Stimulated activated CD8-positive, alpha-beta memory T cell treated with anti-CD3 and anti-CD28 coated beads, Interleukin-12 subunit alpha, Interleukin-12 subunit beta, amount 100 ng/mL, for 1 hour (primary cell): Measurements from ENCODE around the gene MYH9.

Source experiments
- DNase-seq: peaks from one replicate; pipeline ENCODE4 v3.0.0-alpha.2; 2020; ENCODE audit warnings: low read depth

The MYH9 gene

DNA sequence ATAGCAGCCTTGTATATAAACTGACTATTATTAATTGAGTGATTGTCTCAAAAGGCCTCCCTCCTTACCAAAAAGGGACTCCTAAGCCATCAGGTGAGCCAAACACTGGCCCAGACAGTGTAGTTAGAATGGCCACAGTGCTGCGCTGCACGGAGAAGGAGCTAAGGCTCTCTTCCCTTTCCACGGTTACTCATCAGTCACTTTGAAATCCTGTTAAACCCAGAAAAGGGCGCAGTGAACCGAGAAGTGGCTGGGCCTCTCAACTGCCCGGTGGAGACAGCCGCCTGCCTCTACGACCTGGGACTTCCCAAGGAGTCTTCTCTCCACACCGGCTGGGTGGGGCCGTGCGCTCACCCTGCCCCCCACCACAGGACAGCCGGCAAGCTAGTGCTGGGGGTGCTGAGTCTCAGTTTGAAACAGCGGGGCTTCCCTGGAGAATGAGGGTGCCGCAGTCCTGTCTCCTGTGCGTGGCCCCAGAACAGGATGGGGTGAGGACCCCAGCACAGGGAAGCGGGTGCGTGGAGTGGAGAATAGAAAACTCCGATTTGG, 1.3 kb downstream of the MYH9 start:
- DNase-seq, result no peak

DNA sequence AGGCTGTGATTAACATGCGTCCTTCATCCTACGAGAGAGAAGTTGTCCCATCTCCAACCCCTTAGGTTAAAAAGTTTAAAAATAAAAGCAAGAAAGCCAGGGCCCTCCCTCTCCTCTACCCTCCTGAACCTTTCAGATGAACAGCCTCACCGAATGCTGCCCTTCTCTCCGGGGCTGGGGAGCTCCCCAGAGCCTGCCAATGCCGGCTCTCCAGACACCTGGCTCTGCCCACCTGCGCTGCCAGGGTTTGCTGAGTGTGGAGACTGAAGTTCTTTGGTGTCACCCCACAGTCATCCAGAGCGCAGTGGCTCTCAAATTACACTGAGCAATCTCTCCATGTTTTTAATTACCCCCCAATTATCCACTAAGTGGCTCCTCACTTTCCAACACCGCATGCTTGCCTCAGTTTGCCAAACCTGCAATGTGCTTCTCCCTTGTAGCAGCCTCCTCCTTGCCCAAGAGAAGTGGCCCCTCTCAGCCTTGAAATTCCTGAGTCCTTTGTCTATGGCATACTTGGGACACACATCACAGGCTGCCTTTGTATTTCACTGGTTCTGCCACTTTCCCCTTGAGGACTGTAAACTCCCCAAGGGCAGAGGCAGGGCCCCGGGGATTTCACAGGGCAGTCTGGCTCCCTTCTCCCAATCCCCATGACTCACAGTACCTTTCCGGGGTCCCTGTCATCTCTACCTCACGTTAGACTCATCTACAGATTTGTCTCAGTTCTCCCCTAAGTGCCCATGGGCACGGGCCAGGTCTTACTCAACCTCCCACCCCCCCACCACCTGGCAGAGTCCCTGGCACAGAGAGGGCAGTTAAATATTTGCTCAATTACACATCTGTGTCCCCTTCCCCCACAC, 2.0 kb downstream of the MYH9 start:
- DNase-seq, result peak; percentile 55

DNA sequence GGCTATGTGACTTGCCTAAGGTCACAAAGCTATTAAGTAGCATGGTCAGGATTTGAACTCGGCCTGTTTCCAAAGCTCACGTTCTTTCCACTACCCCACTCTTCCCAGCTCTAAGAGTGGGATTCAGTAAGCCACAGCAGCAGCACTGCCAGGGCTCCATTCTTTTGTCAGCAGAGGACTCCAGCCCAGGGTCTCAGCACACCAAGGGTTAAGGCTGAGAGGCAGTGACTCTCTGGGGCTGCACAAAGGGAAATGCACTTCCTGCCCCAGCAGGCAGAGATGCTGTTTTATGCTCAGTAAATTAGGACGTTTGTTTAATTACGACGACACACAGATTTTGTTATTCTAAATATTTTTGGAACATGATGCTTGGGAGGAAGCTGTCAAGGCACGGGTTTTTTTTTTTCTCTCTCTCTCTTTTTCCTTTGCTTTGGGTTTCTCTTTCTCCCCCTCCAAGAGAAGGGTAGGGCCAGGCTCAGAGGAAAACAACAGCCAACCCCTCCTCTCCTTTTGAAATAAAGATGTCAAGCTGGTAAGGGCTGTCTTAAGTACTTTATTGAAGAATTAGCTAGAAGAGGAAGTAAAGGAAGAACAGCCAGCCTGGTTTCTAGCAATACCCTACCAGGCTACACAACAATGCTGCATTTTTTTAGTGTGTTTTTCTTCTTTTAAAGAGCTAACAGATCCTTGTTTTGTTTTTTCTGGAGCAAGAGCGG, 2.8 kb downstream of the MYH9 start:
- no peak for DNase-seq

DNA sequence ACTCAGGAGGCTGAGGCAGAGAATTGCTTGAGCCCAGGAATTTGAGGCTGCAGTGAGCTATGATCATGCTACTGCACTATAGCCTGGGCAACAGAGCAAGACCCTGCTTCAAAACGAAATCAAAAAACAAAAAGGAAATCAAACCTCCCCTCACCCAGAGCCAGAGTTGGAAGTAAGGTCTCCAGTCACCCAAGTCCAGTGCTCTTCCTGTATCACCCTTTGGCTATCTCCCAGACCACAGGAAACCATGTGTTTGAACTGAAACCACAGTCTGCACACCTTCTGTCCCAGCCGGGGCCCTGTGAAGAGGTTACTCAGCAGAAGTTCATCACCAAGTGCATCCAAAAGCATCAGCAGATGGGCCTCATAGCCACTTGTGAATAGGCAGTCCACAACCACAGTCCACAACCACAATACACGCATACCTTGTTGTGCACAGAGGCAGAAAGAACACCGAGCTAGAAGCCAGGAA, 4.6 kb downstream of the MYH9 start:
- DNase-seq, result peak; percentile 42

DNA sequence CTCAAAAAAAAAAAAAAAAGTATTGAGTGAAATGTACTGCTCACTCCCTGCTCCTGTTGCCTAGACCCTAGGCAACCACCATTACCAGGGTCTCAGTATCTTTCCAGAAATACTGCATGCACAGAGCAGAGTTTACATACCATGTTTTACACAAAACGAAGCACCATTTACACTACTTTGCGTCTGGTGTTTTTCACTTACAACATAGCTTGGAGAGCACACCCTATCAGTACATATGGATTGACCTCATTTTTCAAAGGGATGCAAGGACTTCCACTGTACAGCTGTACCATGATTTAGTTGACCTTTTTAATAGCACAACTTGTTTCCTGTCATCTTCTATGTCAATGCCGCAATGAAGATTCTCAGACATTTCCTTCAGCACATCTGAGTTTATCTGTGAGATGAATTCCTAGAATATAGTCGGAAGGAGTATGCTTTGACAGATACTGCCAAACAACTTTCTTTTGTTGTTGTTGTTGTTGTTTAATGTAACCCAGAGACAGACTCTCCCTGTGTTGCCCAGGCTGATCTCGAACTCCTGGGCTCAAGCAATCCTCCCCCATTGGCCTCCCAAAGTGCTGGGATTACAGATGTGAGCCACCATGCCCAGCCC, 6.1 kb downstream of the MYH9 start:
- DNase-seq, result no peak

DNA sequence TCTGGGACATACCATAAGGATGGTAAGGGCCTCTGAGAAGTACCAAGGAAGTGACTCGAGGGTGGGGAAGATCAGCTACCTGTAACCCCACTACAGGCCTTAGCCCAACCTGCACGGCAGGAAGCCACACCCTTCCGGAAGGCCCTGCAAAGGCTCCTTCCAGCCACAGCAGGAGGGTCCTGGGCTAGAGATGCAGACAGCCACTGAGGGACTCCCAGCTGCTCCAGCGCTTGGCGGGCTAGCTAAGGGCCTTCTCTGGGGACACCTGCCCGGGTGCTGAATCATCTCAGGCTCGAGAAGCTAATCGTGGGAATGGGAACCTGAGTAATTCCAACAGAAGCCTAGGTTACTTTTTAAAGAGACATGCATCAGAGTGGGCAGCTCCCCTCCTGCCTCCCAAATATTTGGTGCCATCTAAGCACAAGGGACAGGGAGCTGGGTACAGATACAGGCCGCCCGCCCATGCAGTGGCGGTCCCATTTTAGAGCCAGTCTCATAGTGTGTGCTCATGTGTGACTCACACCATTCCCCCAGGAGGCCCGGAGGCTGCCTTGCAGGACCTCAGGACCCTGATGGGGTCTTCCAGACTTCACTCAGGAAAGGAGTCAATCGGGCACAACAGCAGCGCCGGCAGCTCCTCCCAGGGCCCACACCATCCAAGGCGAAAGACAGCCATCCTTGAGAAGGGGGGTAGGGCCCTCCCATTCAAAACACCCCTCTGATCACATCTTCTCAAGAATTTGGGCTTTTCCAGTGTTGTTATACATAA, 8.0 kb downstream of the MYH9 start:
- DNase-seq, result peak; percentile 31

DNA sequence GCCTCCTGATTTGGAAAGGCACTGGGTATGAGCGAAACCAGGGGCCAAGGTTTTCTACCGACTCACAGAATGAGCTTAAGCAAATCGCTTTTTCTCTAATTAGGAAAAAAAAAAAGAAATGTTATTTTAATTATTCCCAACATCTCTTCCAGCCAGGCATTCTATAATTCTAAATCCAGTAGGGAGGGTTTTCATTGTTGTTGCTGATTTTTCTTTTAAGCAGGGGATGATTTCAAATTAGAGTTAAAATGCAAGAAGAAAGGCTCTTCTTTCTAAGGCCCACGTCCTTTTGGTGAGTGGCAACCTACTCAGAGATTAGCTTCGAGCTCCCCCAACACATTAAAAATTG, 8.9 kb downstream of the MYH9 start:
- no peak for DNase-seq

DNA sequence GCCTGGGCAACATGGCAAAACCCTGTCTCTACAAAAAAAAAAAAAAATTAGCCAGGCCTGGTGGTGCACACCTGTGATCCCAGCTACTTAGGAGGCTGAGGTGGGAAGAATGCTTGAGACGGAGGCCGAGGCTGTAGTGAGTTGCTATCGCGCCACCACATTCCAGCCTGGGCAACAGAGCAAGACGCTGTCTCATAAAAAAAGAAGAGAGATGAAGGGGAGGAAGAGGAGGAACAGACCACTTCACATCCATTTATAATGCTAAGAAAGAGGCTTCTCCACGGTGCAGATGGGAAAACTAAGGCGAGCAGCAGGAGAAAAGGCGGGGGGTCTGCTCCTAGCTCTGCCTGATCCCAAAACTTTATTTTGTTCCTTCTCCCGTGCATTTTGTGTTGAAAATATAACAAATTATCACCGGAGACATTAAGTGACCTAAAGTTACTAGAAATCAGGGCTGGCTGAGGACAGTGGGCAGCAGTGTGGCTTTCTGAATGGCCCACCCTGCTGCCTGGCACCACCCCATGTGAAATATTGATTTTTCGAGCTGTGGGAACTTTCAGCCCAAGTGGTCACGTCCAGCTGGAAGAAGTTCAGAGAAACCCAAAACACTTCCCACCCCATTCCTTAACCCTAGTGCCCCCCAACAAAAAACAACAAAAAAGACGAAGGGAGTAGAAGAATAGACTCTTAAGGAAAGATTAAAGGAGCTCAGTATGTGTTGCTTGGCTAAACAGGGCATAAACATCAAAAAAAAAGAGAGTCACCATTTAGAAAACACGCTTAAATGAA, 9.5 kb downstream of the MYH9 start:
- no peak for DNase-seq

DNA sequence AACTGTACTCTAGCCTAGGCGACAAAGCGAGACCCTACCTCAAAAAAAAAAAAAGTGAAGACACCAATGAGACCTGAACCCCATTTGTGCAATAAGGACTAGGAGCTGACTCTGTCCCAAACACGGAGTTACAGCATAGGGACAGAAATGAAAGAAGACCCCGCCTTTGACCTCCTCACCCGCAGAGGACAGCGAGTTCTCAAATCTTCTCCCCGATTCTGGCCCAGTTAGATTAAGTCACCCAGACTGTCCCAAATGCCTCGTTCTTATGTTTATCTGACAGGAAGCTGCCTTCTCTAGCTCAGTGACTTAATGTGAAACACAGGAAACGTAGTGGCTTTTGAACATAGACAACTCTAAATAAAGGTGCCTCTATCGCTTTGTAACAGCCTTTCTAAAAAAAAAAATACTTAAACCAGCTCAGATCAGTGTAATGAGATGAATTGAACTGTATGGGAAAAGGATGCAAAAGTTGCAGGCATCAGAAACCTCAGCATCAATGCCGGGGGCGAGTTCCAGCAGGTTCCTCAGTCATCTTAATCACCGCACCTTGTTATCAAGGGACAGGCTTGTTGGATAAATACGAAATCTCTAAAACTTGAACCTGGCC, 10.6 kb downstream of the MYH9 start:
- DNase-seq, result no peak

DNA sequence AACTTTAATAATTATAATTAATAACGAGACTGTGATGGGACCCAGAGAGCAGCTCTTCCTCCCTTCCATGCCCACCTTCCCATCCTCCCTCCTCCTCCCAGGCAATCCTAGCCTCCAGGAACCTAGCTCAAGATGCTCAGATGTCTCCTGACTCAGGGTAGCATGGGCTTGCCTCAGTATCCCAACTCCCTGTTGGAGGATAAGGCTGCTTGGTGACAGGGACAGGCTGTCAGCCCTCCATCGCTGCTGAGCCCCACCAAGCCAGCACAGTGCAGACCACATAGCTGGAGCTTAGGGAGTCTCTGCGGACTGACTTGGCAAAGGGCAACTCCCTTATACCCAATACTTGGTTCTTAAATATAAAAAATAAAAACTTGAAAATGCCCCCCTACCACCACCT, 11.5 kb downstream of the MYH9 start:
- DNase-seq, result no peak

DNA sequence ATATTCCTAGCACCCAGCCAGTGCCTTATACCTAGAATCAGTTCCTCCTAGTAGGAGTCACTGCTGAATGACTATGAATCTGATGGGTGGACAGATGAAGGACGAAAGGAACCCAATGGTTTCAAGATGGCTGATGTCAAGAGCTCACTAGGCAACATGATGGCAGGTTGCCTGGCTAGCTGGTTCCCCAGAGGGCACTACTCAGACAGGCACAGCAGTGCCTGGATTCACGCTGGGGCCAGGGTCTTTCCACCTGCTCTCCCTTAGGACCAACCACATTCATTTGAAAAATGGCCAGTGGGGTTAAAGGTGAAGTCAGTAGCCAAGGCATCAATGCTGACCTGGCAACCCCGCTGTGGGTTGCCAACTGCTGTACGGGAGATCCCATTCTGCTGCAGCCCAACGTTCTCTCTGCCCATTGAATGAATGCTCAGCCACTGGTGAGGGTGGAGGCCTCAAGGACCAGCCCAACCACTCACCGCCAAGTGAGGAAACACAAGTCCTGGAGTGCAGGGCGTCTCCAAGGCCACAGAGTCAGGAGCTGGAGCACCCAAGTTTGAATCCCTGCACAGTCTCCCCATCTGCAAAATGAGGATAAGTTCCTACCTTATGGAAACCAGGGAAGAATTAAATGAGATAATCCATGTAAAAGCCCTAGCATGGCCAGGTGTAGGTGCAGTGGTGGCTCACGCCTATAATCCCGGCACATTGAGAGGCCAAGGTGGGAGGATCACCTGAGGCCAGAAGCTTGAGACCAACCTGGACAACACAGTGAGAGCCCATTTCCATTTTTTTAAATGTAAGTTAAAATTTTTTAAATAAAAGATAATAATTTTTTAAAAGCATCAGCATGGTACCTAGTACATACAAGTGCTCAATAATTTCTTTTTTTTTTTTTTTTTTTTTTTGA, 12.4 kb downstream of the MYH9 start:
- no peak for DNase-seq

DNA sequence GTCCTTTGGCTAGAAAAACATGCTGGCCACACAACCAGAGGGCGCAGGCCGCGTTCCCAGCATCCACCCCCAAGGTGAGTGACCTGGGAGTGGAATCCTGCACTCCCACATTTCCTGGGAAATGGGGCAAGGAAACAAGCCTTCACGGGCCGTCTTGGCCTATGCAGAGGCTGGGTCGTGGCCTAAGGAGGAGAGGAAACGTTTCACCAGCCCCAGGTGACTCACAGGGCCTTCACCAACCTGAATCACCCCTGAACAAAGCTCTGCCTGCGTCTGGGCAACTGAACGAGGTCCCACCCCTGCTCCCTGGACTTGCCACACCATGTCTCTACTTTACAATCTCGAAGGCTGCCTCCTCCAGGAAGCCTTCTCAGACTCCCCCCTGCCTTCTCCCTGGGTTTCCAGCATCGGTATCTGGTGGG, 13.2 kb downstream of the MYH9 start:
- DNase-seq, result peak; percentile 40

DNA sequence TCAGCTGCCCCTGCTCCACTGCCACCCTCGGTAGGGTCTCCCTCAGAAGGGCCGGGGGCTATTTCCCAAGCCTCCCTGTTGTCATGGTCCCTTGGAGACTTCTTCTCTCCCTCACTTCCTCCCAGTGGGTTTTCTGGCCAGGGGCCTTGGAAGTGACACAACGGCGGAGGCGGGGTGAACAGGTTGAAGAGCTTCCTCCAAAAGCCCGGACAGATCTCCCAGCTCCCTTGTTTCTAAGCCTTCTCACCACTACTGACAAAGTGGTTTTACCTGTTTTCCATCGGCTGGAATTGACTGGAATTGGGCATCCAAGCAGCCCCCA, 14.5 kb downstream of the MYH9 start:
- no peak for DNase-seq

DNA sequence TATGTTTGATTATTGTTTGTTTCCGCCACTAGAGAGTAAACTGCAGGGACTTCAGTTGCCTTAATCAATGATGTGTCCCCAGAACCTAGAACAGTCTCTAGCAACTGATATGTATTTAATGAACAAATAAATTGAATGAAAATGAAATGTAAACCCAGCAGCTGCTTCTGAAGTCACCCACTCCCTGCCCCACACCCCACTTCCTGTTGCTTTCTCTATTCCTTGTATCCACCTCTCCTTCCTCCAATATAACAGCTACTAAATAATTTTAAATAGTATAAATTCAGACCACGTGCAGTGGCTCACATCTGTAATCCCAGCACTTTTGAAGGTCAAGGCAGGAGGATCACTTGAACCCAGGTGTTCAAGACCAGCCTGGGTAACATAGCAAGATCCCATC, 15.8 kb downstream of the MYH9 start:
- DNase-seq, result no peak

DNA sequence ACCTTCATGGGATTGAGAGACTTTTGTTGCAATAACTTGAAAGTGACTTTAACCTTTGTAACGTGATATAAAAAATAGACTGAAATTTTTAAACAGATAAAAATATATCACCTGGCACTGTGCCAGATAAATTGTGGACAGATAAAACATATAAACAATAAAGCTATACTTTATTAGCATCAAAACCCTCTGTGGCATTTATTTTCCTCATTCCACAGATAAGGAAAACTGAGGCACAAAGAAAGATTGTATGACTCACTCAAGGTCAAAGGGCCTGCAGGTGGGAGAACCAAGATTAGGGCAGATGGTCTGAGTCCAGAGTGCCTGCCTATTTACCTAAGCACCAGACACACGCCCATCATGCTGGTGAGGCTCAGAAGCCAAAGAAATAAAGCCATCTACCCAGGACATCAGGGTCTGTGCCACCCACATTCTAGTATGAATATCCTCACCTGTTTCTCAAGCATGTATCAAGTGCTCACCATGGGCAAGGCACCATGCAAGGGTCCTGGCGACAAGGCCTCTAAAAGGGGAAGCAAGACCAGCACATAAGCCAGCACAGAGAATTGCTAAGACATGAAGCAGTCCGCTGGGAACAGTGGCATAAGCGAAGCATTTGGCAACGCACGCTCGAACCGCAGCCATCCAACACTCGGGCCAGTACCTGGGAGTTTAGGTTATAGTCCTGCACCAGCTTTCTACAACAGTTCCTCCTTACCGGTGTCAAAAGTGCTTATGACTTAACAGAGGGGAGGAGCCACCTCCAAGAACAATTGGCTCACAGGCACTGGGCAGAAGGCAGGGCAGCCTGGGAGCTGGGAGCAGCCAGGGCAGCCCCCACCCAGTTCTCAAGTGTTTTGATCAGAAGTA, 17.6 kb downstream of the MYH9 start:
- DNase-seq, result no peak

DNA sequence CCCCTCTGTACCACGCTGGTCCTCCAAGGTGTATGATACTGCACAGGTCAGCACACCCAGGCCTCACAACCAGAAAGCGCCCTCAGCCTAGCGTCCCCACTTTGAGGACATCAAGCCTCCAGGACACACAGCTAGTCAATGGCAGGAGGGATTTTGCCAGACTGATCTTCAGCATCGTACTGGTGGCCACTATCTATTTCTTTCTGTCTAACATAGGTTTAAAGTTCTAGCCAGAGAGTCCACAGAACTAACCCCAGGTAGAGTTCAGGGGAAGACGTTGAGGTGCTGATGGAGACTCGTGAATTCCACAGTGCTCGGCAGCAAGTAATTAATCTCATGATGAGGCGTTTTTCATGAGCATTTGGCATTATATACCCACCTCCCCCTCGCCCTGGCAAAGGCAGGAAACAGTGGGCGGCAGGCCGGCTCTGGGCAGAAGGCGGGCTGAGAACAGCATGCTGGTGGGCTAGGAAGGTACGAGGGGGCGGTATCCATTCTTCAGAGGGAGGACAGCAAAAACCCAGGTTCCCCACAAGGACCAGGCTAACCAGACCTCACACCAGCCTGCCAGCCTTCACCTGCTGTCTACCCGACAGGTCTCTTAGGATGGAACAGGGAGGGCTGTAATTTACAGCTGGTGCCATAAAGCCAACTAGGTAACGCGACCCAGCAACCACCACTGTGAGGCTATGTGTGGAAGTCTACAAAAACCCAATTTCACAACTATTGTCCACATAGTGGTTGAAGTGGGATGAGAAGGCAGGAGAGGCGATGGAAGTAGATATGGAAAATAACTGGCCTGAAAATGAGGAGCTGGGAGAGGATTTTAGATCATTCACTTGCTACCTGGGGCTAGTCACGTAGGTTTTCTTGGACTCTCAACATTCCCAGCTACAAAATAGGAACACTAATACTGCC, 18.5 kb downstream of the MYH9 start:
- no peak for DNase-seq

DNA sequence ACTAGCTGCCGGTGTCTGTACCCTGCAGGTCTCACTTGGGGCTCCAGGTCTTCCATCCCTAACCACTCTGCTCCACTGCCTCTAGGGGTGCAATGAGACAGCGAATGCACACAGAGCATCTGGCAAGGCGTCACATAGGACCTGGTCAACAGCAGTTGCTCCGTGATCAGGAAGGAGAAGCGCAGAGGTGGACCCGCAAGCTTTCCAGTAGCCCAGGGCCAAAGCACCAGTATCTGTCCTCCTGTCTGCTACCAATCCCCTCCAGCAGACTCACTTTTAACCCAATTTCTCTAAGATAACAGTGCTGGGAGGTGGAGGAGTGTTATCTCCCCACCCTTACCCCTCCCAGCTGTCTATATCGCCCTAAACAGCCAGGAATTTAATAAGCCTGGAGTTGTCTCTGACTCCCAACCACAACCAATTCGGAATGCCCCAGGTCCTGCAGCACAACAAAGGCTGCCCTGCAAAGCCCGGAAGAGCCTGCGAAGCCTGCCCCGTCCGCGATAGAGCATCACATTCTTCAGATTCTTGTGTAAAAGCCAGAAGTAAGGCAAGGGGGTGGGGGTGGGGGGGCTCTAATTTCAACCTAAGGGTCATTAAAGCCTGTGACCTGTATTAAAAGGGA, 19.3 kb downstream of the MYH9 start:
- no peak for DNase-seq
